HG03135 (cell line): ENCODE data around the gene ARL2BP.
A peak's percentile ranks its signal among the peaks of the same experiment; 100 is the strongest.
"Not testable (repeated sequence)": the region's sequence is repeated elsewhere in the genome, so short reads cannot be mapped to it uniquely, and the experiment has no call there.

Experiments
- ATAC-seq: cut with Tn5 transposase; IDR thresholded peaks from one replicate; pipeline ENCODE4 v1.9.1; 2021; ENCODE audit warnings: mild to moderate bottlenecking, moderate library complexity; ENCODE audit not compliant: unreplicated experiment

Gene ARL2BP

GRCh38 chr16:57244767-57245471 is at the start of gene ARL2BP:
TSS of gene ARL2BP (plus strand) at chr16:57245259. CDS start at chr16:57245368, 109 bp downstream.
- ATAC-seq: peak; percentile 93

GRCh38 chr16:57196286-57196685 is 48.8 kb upstream of the ARL2BP start:
- ATAC-seq: no peak

- no peak for ATAC-seq
Measured at GRCh38 chr16:57196753-57197152, 48.3 kb upstream of the ARL2BP start.

GRCh38 chr16:57200321-57200720 is 44.7 kb upstream of the ARL2BP start:
- not testable (repeated sequence) for ATAC-seq

GRCh38 chr16:57200926-57201325 is 44.1 kb upstream of the ARL2BP start:
- ATAC-seq: not testable (repeated sequence)

- ATAC-seq: no peak
Measured at GRCh38 chr16:57202095-57202886, 42.8 kb upstream of the ARL2BP start.

- ATAC-seq: no peak
Measured at GRCh38 chr16:57203451-57203850, 41.6 kb upstream of the ARL2BP start.

GRCh38 chr16:57204675-57205074 is 40.4 kb upstream of the ARL2BP start:
- no peak for ATAC-seq

- ATAC-seq: no peak
Measured at GRCh38 chr16:57208926-57209325, 36.1 kb upstream of the ARL2BP start.

- no peak for ATAC-seq
Measured at GRCh38 chr16:57209780-57210179, 35.3 kb upstream of the ARL2BP start.

GRCh38 chr16:57213462-57213861 is 31.6 kb upstream of the ARL2BP start:
- ATAC-seq: no peak

- ATAC-seq: no peak
Measured at GRCh38 chr16:57216968-57217367, 28.1 kb upstream of the ARL2BP start.

GRCh38 chr16:57223057-57223456 is 22.0 kb upstream of the ARL2BP start:
- no peak for ATAC-seq

GRCh38 chr16:57224651-57225335 is 20.3 kb upstream of the ARL2BP start:
- ATAC-seq: no peak

GRCh38 chr16:57225978-57226377 is 19.1 kb upstream of the ARL2BP start:
- ATAC-seq: no peak

GRCh38 chr16:57226701-57227621 is 18.1 kb upstream of the ARL2BP start:
- no peak for ATAC-seq

- ATAC-seq: no peak
Measured at GRCh38 chr16:57229079-57229478, 16.0 kb upstream of the ARL2BP start.

GRCh38 chr16:57231821-57232350 is 13.2 kb upstream of the ARL2BP start:
- no peak for ATAC-seq

- no peak for ATAC-seq
Measured at GRCh38 chr16:57233944-57234706, 10.9 kb upstream of the ARL2BP start.

- no peak for ATAC-seq
Measured at GRCh38 chr16:57234707-57235092, 10.4 kb upstream of the ARL2BP start.
